DMS79 treated with DMSO at 0.1 percent for 48 hours (cell line): ENCODE results near the gene TBK1.

ENCODE experiments used
- DNase-seq: peaks from one replicate; lab custom pipeline; 2025; lab: John Stamatoyannopoulos, UW

Gene TBK1

GRCh38 chr12:64545081-64545382 lies 93.1 kb downstream of the TBK1 start:
- no peak for DNase-seq

DNA sequence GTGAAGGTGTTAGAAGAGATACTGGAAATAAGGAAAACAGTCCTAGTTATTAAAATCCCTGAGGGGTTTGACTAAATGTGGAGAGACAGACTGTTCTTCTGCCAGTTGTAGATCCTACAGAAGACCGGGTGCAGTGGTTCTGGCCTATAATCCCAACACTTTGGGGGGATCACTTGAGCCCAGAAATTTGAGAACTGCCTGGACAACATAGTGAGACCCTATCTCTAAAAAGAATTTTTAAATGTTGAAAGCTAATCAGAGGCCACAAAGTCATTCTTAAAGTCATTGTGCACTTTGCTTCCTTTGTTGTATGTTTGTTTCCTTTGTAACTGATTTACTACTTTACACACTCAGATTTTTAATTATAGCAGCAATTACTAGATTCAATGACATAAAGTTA lies 97.2 kb downstream of the TBK1 start:
- DNase-seq: no peak

DNA sequence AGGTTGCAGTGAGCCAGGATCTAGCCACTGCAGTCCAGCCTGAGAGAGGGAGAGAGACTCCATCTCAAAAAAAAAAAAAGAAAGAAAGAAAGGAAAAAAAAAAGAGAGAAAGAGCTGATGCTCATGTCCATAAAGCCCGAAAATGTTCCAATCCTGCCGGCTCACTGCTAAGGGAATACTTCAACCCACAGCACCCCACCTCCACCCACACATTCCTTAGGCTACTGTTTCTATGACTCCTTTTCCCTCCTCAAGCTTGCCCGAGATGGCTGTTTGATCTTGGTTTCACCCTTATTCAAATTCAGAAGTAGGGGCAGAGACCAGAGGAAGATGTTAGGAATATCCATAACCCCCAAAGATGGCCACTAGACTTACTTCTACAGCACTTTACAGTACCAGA lies 98.8 kb downstream of the TBK1 start:
- no peak for DNase-seq

DNA sequence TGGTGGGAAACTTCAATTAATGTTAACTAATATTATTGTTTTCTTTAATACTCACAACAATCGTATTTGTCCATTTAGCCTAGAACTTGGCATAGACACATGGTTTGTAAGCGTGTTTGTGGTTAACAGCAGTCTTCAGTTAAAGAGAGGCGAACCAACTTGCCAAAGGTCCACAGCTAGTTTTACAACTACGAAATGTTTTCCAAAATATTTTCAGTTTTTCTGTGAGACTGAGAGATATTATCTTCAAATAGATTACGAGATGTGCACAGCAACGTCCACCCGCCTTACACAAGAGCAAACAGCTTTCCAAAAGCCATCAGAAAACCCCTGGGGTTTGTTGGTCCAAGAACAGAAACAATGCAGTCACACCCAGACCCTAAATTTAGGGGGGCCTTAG lies 99.8 kb downstream of the TBK1 start:
- DNase-seq: no peak
